GM23338 (cell line): ENCODE data around the gene FMN1. TPM values are rescaled to one million over a fixed set of nuclear protein-coding genes. Genes with fewer than 3 reads are reported as not detected.

Source experiments
- ATAC-seq: fragments of 200-7000 bp; cut with Tn5 transposase; 3 replicates; pipeline ENCODE4 v1.9.1; 2020
- DNase-seq: peaks from one replicate; pipeline ENCODE4 v3.0.0-alpha.2; 2015; ENCODE audit warnings: low spot score
- H2AFZ ChIP-seq: fragments of 200-600 bp; sonication (generic); 2 replicates; pipeline ENCODE4 v1.8.0; 2016; ENCODE audit warnings: antibody characterized with exemption, mild to moderate bottlenecking, moderate library complexity
- H3F3A ChIP-seq: fragments of 200-600 bp; sonication (generic); replicated peaks from 2 replicates; pipeline ENCODE4 v1.8.0; 2017; ENCODE audit warnings: antibody characterized with exemption, mixed run types, low read depth
- H3K27ac ChIP-seq: fragments of 200-600 bp; sonication (generic); 2 replicates; pipeline ENCODE4 v1.6.1; 2016; ENCODE audit warnings: low read depth
- H3K27me3 ChIP-seq: fragments of 200-600 bp; sonication (generic); 2 replicates; pipeline ENCODE4 v1.8.0; 2016; ENCODE audit warnings: mild to moderate bottlenecking, mixed run types, moderate library complexity; ENCODE audit not compliant: insufficient read depth
- H3K36me3 ChIP-seq: fragments of 200-600 bp; sonication (generic); 2 replicates; pipeline ENCODE4 v1.8.0; 2016; ENCODE audit warnings: mild to moderate bottlenecking; ENCODE audit not compliant: insufficient read depth
- H3K4me1 ChIP-seq: fragments of 200-600 bp; sonication (generic); 2 replicates; pipeline ENCODE4 v1.8.0; 2016; ENCODE audit warnings: mild to moderate bottlenecking, moderate library complexity; ENCODE audit not compliant: insufficient read depth
- H3K4me2 ChIP-seq: fragments of 200-600 bp; sonication (generic); 2 replicates; pipeline ENCODE4 v1.7.1; 2017; ENCODE audit warnings: mixed run types
- H3K4me3 ChIP-seq: fragments of 200-600 bp; sonication (generic); 2 replicates; pipeline ENCODE4 v1.6.1; 2016; ENCODE audit warnings: mixed run types
- H3K79me2 ChIP-seq: fragments of 200-600 bp; sonication (generic); replicated peaks from 2 replicates; pipeline ENCODE4 v1.8.0; 2017; ENCODE audit warnings: mild to moderate bottlenecking; ENCODE audit not compliant: insufficient read depth
- H3K9me2 ChIP-seq: fragments of 200-600 bp; sonication (generic); 2 replicates; pipeline ENCODE4 v1.8.0; 2017; ENCODE audit not compliant: insufficient read depth
- H4K20me1 ChIP-seq: fragments of 200-600 bp; sonication (generic); replicated peaks from 2 replicates; pipeline ENCODE4 v1.8.0; 2017; ENCODE audit warnings: mild to moderate bottlenecking; ENCODE audit not compliant: insufficient read depth
- H3K27ac Mint-ChIP-seq: 2 replicates; pipeline ENCODE4 v1.8.0; 2020; ENCODE audit warnings: inconsistent platforms, mild to moderate bottlenecking, moderate library complexity, mixed read lengths
- H3K27me3 Mint-ChIP-seq: 3 replicates; pipeline ENCODE4 v1.8.0; 2022; ENCODE audit warnings: low read depth, mild to moderate bottlenecking, moderate library complexity, mixed read lengths, inconsistent platforms; ENCODE audit not compliant: insufficient read depth, poor library complexity
- H3K36me3 Mint-ChIP-seq: 3 replicates; pipeline ENCODE4 v1.8.0; 2021; ENCODE audit warnings: low read depth, mild to moderate bottlenecking, inconsistent platforms, moderate library complexity, mixed read lengths
- H3K4me1 Mint-ChIP-seq: 3 replicates; pipeline ENCODE4 v1.8.0; 2020; ENCODE audit warnings: mild to moderate bottlenecking, inconsistent platforms, mixed read lengths
- H3K4me3 Mint-ChIP-seq: 3 replicates; pipeline ENCODE4 v1.8.0; 2021; ENCODE audit warnings: moderate library complexity, mild to moderate bottlenecking, inconsistent platforms, mixed read lengths
- H3K9me3 Mint-ChIP-seq: 3 replicates; pipeline ENCODE4 v1.8.0; 2020; ENCODE audit warnings: moderate library complexity, mild to moderate bottlenecking, inconsistent platforms, mixed read lengths
- EZH2 ChIP-seq: fragments of 200-600 bp; sonication (generic); IDR thresholded peaks from one replicate; pipeline ENCODE4 v1.8.0; 2017; ENCODE audit warnings: antibody characterized with exemption, mild to moderate bottlenecking, low read depth; ENCODE audit not compliant: unreplicated experiment
- JUNB ChIP-seq: IDR thresholded peaks from one replicate; pipeline ENCODE4 v1.6.1; 2016; ENCODE audit warnings: antibody characterized with exemption; ENCODE audit not compliant: unreplicated experiment
- POLR2AphosphoS5 ChIP-seq: IDR thresholded peaks from 2 replicates; pipeline ENCODE4 v1.6.1; 2016; ENCODE audit warnings: antibody characterized with exemption, low read depth
- STAT1 ChIP-seq: IDR thresholded peaks from one replicate; pipeline ENCODE4 v1.6.1; 2016; ENCODE audit warnings: antibody characterized with exemption; ENCODE audit not compliant: unreplicated experiment
- ZNF114 ChIP-seq: fragments of 250-450 bp; sonication (Bioruptor Pico); IDR thresholded peaks from 2 replicates; pipeline ENCODE4 v1.5.0; 2020; ENCODE audit warnings: mild to moderate bottlenecking, moderate library complexity
- polyA plus RNA-seq: library from polyadenylated mRNA; unstranded; fragments of >200 nt; fragmentation: Nextera tagmentation; extraction: Ambion mirVana; gene quantifications from 2 replicates; pipeline ENCODE4 v1.2.1, GENCODE V29; 2016
- total RNA-seq: library from RNA; depleted of rRNA; stranded (reverse); fragments of >200 nt; shearing (Covaris generic); gene quantifications from 2 replicates; pipeline ENCODE4 v1.2.3, GENCODE V29; 2014
- TF ChIP-seq, protein P1 (sequence below): fragments of 250-450 bp; sonication (Bioruptor Pico); IDR thresholded peaks from 2 replicates; pipeline ENCODE4 v1.5.0; 2020; ENCODE audit warnings: mild to moderate bottlenecking, moderate library complexity
- TF ChIP-seq, protein P2 (sequence below): IDR thresholded peaks from one replicate; pipeline ENCODE4 v1.6.1; 2018; ENCODE audit warnings: antibody characterized with exemption; ENCODE audit not compliant: unreplicated experiment
- TF ChIP-seq, protein P3 (sequence below): IDR thresholded peaks from 2 replicates; pipeline ENCODE4 v1.6.1; 2016; ENCODE audit warnings: antibody characterized with exemption

FMN1 gene
- total and polyA plus RNA-seq, 2 experiments from 2014 or later = 1.2 to 1.6 TPM

DNA sequence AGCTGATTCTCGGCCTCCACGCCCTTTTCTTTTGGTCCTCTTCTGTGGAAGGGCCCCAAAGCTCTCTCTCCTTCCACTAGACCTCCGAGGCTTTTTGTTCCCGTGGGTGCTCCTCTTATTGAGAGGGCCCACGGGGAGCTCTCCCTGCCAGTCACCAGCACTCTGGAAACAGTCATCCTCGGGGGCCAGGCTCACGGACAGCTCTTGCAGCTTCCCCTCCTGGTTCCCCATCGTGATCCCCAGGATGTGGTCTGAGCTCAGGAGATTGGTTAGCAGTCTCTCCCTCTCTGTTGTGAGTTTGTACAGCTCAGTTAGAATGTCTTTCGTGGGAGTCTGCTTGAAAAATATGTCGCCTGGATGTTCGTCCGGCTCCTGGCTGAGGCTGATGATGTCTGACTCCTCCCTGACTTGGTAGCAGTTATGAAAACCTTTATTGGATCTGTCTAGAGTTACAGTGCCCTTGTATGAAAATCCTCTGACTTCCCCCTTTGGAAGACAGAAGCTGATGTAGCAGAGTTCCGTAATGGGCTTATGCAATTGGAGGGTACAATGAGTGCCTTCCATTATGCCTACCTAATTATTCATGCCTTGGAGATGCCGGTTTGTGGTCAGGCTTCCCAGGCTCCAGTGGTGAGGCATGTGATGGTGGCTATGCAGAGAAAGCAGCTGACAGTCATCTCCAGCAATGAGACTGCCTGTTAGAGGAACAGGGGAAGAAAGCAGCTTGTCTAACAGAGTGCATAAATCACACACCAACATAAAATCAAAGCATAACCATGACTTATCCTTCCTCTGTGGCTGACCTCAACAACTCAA is 40.0 kb downstream of the FMN1 start:
- no peaks in the 10 kb centered on the region for H3K36me3 ChIP-seq
- H3K27me3 ChIP-seq = no peaks in the 10 kb centered on the region
- no peaks in the 10 kb centered on the region for H3K36me3 Mint-ChIP-seq
- no peak overlapping the region for H3K4me2 ChIP-seq
- no peaks in the 10 kb centered on the region for H3F3A ChIP-seq
- no peaks in the 10 kb centered on the region for H3K27me3 Mint-ChIP-seq
- peaks cover 10% of the 10 kb centered on the region; the same call in 1 of the 2 replicates for H3K4me1 ChIP-seq
- no peak for TF ChIP-seq EZH2
- TF ChIP-seq, protein P1, sequence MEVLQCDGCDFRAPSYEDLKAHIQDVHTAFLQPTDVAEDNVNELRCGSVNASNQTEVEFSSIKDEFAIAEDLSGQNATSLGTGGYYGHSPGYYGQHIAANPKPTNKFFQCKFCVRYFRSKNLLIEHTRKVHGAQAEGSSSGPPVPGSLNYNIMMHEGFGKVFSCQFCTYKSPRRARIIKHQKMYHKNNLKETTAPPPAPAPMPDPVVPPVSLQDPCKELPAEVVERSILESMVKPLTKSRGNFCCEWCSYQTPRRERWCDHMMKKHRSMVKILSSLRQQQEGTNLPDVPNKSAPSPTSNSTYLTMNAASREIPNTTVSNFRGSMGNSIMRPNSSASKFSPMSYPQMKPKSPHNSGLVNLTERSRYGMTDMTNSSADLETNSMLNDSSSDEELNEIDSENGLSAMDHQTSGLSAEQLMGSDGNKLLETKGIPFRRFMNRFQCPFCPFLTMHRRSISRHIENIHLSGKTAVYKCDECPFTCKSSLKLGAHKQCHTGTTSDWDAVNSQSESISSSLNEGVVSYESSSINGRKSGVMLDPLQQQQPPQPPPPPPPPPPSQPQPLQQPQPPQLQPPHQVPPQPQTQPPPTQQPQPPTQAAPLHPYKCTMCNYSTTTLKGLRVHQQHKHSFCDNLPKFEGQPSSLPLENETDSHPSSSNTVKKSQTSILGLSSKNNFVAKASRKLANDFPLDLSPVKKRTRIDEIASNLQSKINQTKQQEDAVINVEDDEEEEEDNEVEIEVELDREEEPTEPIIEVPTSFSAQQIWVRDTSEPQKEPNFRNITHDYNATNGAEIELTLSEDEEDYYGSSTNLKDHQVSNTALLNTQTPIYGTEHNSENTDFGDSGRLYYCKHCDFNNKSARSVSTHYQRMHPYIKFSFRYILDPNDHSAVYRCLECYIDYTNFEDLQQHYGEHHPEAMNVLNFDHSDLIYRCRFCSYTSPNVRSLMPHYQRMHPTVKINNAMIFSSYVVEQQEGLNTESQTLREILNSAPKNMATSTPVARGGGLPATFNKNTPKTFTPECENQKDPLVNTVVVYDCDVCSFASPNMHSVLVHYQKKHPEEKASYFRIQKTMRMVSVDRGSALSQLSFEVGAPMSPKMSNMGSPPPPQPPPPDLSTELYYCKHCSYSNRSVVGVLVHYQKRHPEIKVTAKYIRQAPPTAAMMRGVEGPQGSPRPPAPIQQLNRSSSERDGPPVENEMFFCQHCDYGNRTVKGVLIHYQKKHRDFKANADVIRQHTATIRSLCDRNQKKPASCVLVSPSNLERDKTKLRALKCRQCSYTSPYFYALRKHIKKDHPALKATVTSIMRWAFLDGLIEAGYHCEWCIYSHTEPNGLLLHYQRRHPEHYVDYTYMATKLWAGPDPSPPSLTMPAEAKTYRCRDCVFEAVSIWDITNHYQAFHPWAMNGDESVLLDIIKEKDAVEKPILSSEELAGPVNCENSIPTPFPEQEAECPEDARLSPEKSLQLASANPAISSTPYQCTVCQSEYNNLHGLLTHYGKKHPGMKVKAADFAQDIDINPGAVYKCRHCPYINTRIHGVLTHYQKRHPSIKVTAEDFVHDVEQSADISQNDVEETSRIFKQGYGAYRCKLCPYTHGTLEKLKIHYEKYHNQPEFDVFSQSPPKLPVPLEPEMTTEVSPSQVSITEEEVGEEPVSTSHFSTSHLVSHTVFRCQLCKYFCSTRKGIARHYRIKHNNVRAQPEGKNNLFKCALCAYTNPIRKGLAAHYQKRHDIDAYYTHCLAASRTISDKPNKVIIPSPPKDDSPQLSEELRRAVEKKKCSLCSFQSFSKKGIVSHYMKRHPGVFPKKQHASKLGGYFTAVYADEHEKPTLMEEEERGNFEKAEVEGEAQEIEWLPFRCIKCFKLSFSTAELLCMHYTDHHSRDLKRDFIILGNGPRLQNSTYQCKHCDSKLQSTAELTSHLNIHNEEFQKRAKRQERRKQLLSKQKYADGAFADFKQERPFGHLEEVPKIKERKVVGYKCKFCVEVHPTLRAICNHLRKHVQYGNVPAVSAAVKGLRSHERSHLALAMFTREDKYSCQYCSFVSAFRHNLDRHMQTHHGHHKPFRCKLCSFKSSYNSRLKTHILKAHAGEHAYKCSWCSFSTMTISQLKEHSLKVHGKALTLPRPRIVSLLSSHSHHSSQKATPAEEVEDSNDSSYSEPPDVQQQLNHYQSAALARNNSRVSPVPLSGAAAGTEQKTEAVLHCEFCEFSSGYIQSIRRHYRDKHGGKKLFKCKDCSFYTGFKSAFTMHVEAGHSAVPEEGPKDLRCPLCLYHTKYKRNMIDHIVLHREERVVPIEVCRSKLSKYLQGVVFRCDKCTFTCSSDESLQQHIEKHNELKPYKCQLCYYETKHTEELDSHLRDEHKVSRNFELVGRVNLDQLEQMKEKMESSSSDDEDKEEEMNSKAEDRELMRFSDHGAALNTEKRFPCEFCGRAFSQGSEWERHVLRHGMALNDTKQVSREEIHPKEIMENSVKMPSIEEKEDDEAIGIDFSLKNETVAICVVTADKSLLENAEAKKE (CRISPR knock-in tag) = no peak
- no peak for TF ChIP-seq JUNB
- peaks cover 10% of the 10 kb centered on the region for H3K4me1 Mint-ChIP-seq
- H3K9me2 ChIP-seq = peaks cover 3% of the 10 kb centered on the region; the same call in 1 of the 2 replicates
- H3K9me3 Mint-ChIP-seq = no peaks in the 10 kb centered on the region
- H2AFZ ChIP-seq = no peak overlapping the region
- no peak overlapping the region for H3K27ac Mint-ChIP-seq
- H3K27ac ChIP-seq = no peak overlapping the region
- H3K79me2 ChIP-seq = no peaks in the 10 kb centered on the region
- ATAC-seq (no peak), DNase-seq (no peak)
- no peaks in the 10 kb centered on the region for H4K20me1 ChIP-seq
- no peak overlapping the region for H3K4me3 Mint-ChIP-seq
- no peak overlapping the region for H3K4me3 ChIP-seq

DNA sequence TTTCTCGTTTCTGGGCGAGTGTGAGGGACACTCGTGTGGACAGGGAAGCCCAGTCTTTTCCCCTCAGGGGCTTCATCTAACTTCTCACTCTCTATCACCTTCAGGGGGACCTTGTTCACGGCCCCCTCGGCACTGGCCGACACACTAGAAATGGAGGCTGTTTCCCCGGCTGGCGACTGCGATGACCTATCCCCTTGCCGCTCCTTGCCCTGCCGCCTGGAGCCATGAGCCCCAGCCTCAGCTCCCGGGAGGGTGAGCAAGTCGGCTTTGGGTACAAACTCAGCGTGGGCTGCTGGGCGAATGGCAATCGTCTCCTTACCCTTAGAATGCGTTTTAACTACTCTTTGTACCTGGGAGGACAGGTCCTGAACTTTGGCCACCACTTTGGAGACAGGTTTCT is 41.0 kb downstream of the FMN1 start:
- no peak overlapping the region for H2AFZ ChIP-seq
- TF ChIP-seq JUNB (no peak), ZNF114 (CRISPR knock-in tag) (no peak), STAT1 (no peak), POLR2AphosphoS5 (no peak)
- TF ChIP-seq, protein P2, sequence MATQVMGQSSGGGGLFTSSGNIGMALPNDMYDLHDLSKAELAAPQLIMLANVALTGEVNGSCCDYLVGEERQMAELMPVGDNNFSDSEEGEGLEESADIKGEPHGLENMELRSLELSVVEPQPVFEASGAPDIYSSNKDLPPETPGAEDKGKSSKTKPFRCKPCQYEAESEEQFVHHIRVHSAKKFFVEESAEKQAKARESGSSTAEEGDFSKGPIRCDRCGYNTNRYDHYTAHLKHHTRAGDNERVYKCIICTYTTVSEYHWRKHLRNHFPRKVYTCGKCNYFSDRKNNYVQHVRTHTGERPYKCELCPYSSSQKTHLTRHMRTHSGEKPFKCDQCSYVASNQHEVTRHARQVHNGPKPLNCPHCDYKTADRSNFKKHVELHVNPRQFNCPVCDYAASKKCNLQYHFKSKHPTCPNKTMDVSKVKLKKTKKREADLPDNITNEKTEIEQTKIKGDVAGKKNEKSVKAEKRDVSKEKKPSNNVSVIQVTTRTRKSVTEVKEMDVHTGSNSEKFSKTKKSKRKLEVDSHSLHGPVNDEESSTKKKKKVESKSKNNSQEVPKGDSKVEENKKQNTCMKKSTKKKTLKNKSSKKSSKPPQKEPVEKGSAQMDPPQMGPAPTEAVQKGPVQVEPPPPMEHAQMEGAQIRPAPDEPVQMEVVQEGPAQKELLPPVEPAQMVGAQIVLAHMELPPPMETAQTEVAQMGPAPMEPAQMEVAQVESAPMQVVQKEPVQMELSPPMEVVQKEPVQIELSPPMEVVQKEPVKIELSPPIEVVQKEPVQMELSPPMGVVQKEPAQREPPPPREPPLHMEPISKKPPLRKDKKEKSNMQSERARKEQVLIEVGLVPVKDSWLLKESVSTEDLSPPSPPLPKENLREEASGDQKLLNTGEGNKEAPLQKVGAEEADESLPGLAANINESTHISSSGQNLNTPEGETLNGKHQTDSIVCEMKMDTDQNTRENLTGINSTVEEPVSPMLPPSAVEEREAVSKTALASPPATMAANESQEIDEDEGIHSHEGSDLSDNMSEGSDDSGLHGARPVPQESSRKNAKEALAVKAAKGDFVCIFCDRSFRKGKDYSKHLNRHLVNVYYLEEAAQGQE = no peak
- TF ChIP-seq, protein P3, sequence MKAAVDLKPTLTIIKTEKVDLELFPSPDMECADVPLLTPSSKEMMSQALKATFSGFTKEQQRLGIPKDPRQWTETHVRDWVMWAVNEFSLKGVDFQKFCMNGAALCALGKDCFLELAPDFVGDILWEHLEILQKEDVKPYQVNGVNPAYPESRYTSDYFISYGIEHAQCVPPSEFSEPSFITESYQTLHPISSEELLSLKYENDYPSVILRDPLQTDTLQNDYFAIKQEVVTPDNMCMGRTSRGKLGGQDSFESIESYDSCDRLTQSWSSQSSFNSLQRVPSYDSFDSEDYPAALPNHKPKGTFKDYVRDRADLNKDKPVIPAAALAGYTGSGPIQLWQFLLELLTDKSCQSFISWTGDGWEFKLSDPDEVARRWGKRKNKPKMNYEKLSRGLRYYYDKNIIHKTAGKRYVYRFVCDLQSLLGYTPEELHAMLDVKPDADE = no peak
- no peaks in the 10 kb centered on the region for H4K20me1 ChIP-seq
- no peaks in the 10 kb centered on the region for H3K27me3 ChIP-seq
- no peaks in the 10 kb centered on the region for H3F3A ChIP-seq
- no peak overlapping the region for H3K27ac ChIP-seq
- peaks cover 10% of the 10 kb centered on the region; the same call in 1 of the 2 replicates for H3K4me1 ChIP-seq
- H3K4me1 Mint-ChIP-seq = peaks cover 12% of the 10 kb centered on the region
- peaks cover 3% of the 10 kb centered on the region; the same call in 1 of the 2 replicates for H3K9me2 ChIP-seq
- DNase-seq (no peak), ATAC-seq (no peak)
- no peak overlapping the region for H3K27ac Mint-ChIP-seq
- no peak overlapping the region for H3K4me3 Mint-ChIP-seq
- H3K79me2 ChIP-seq = no peaks in the 10 kb centered on the region
- H3K36me3 ChIP-seq = no peaks in the 10 kb centered on the region
- no peak overlapping the region for H3K4me3 ChIP-seq
- no peaks in the 10 kb centered on the region for H3K9me3 Mint-ChIP-seq
- no peak overlapping the region for H3K4me2 ChIP-seq
- no peaks in the 10 kb centered on the region for H3K27me3 Mint-ChIP-seq
- no peaks in the 10 kb centered on the region for H3K36me3 Mint-ChIP-seq
